OCI-LY1 (cell line): ENCODE data around the gene PALMD.

Experiments
- EZH2 ChIP-seq: fragments of 200-600 bp; sonication (generic), shearing (Covaris generic); IDR thresholded peaks from 2 replicates; pipeline ENCODE4 v1.8.0; 2017; ENCODE audit warnings: borderline replicate concordance, mixed run types, mild to moderate bottlenecking, antibody characterized with exemption, low read length, moderate library complexity, mixed read lengths
- TF ChIP-seq, protein P1 (sequence below): fragments of 200-600 bp; sonication (generic), shearing (Covaris generic); IDR thresholded peaks from 2 replicates; pipeline ENCODE4 v1.5.1; 2017; ENCODE audit warnings: mild to moderate bottlenecking, antibody characterized with exemption, low read length, moderate library complexity, mixed read lengths

DNA sequence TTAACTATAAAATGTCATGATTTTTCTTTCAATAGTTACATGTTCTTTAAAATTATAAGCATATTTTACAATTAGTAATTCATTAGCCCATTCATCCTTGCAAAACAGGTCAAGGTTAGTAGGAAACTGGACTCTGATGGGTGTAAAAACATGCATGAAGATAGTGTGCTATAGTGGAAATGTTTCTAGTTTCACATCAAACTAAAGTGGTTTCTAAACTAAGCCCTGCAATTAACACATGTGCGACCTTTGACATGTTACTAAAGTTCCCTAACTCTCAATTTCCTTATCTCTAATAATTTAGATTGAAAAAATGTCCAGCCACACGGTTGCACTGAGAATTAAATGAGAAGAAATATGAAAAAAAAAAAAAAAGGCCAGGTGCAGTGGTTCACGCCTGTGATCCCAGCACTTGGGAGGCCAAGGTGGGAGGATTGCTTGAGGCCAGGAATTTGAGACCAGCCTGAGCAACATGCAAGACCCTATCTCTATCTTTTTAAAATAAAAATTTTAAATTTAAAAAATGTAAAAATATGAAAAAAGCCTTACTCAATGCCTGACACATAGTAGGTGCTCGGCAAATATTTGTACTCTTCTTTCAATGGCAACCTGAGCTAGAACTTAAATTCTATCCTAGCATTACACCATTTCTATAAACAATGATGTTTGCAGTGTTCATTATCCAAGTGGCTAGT is 44.1 kb upstream of the PALMD start:
- TF ChIP-seq, protein P1, sequence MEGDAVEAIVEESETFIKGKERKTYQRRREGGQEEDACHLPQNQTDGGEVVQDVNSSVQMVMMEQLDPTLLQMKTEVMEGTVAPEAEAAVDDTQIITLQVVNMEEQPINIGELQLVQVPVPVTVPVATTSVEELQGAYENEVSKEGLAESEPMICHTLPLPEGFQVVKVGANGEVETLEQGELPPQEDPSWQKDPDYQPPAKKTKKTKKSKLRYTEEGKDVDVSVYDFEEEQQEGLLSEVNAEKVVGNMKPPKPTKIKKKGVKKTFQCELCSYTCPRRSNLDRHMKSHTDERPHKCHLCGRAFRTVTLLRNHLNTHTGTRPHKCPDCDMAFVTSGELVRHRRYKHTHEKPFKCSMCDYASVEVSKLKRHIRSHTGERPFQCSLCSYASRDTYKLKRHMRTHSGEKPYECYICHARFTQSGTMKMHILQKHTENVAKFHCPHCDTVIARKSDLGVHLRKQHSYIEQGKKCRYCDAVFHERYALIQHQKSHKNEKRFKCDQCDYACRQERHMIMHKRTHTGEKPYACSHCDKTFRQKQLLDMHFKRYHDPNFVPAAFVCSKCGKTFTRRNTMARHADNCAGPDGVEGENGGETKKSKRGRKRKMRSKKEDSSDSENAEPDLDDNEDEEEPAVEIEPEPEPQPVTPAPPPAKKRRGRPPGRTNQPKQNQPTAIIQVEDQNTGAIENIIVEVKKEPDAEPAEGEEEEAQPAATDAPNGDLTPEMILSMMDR: no peak
- no peak for TF ChIP-seq EZH2
